HepG2 (cell line): Measurements from ENCODE around the gene GFPT1. TPM values are rescaled to one million over a fixed set of nuclear protein-coding genes. Genes with fewer than 3 reads are reported as not detected.
A peak's percentile ranks its signal among the peaks of the same experiment; 100 is the strongest.

Experiments
- ETV6 ChIP-seq: sonication (generic); formaldehyde crosslinking; conservative IDR thresholded peaks from 2 replicates; pipeline ENCODE4 v1.4.0; 2020; ENCODE audit warnings: missing genetic modification reagents
- HDAC2 ChIP-seq: sonication (generic); formaldehyde crosslinking; IDR thresholded peaks from 2 replicates; pipeline ENCODE4 v1.4.0; 2020; ENCODE audit warnings: missing genetic modification reagents
- MEF2D ChIP-seq: sonication (generic); formaldehyde crosslinking; IDR thresholded peaks from 2 replicates; pipeline ENCODE4 v1.5.1; 2020; ENCODE audit warnings: mild to moderate bottlenecking, missing genetic modification reagents
- PHF20 ChIP-seq: sonication (generic); formaldehyde crosslinking; IDR thresholded peaks from 2 replicates; pipeline ENCODE4 v1.5.0; 2020; ENCODE audit warnings: mild to moderate bottlenecking, missing genetic modification reagents
- ZBTB38 ChIP-seq: sonication (generic); formaldehyde crosslinking; IDR thresholded peaks from 2 replicates; pipeline ENCODE4 v1.5.1; 2020; ENCODE audit warnings: mild to moderate bottlenecking, missing genetic modification reagents
- ZEB1 ChIP-seq: IDR thresholded peaks from 2 replicates; pipeline ENCODE4 v1.6.1; 2012; ENCODE audit warnings: mild to moderate bottlenecking, low read depth, inconsistent platforms; ENCODE audit not compliant: insufficient replicate concordance
- ZNF12 ChIP-seq: sonication (generic); formaldehyde crosslinking; IDR thresholded peaks from 2 replicates; pipeline ENCODE4 v1.5.0; 2020; ENCODE audit warnings: missing genetic modification reagents
- ZNF468 ChIP-seq: sonication (generic); formaldehyde crosslinking; IDR thresholded peaks from 2 replicates; pipeline ENCODE4 v1.8.0; 2022; ENCODE audit warnings: mild to moderate bottlenecking, moderate library complexity, missing genetic modification reagents
- ZNF792 ChIP-seq: IDR thresholded peaks from 2 replicates; pipeline ENCODE4 v1.6.1; 2016
- polyA plus RNA-seq, 8 experiments: library from polyadenylated mRNA; depleted of rRNA in 3 of 8; stranded (reverse) in 7 of 8; unstranded in 1 of 8; fragments of >200 nt; fragmentation: Illumina TruSeq in 4 of 8; extraction: Trizol in 4 of 8; gene quantifications; 2 replicates each; pipeline versions ENCODE4 v1.2.1 to v1.2.3, GENCODE V29; 2011 to 2016; ENCODE audit warnings: low read depth in 4 of 8, missing spikeins in 1 of 8, mixed read lengths in 1 of 8; ENCODE audit not compliant: insufficient read depth in 1 of 8
- total RNA-seq, 5 experiments: library from RNA; depleted of rRNA; stranded (reverse); fragments of >200 nt; fragmentation: Illumina TruSeq; extraction: Trizol; gene quantifications; 2 replicates each; pipeline ENCODE4 v1.2.3, GENCODE V29; 2016; ENCODE audit warnings: low read depth in 1 of 5
- TF ChIP-seq, protein P1 (sequence below): sonication (generic); formaldehyde crosslinking; IDR thresholded peaks from 2 replicates; pipeline ENCODE4 v1.4.0; 2020; ENCODE audit warnings: missing genetic modification reagents, mild to moderate bottlenecking, borderline replicate concordance
- TF ChIP-seq, protein P2 (sequence below): sonication (generic); formaldehyde crosslinking; IDR thresholded peaks from 2 replicates; pipeline ENCODE4 v1.5.1; 2020; ENCODE audit warnings: missing genetic modification reagents, mild to moderate bottlenecking, borderline replicate concordance
- TF ChIP-seq, protein P3 (sequence below): sonication (generic); formaldehyde crosslinking; IDR thresholded peaks from 2 replicates; pipeline ENCODE4 v1.8.0; 2022; ENCODE audit warnings: mild to moderate bottlenecking, missing genetic modification reagents, moderate library complexity

Gene GFPT1
- total and polyA plus RNA-seq, 2 of the 13 experiments (the other 11 are each of a cell fraction or from before 2014, with no cell fraction given): 24.0 to 84.9 TPM

DNA sequence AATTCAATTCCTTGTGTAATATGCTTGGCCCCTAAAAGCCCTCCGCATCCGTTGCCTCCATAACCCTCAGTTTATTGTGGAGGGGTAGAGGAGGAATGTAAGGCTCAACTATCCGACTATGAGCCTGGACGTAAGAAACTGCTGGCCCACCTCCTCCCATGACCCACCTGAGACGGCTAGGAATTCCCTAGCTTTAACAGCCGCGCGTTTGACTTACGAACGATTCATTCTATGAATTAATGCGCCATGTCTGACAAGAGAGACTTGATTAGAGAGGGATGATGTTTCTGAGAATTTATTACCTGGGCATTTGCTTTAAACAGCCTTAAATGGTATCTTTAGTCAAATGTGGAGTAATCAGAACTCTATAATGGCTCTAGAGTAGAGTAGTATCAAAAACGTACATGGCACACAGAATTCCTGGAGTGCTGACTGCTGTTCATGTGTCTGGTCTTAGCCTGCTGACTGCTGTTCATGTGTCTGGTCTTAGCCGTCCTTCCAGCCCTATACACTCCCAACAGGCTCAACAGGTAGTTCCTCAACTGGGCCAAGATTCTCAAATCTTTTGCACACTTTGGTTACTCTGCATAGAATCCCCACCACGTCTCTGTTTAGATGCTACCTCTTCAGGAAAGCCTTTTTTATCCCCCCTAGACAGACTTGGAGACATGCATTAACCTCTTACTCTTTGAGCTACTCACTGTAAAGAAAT, 899 bp upstream of the GFPT1 start (continued):
- TF ChIP-seq, protein P1, sequence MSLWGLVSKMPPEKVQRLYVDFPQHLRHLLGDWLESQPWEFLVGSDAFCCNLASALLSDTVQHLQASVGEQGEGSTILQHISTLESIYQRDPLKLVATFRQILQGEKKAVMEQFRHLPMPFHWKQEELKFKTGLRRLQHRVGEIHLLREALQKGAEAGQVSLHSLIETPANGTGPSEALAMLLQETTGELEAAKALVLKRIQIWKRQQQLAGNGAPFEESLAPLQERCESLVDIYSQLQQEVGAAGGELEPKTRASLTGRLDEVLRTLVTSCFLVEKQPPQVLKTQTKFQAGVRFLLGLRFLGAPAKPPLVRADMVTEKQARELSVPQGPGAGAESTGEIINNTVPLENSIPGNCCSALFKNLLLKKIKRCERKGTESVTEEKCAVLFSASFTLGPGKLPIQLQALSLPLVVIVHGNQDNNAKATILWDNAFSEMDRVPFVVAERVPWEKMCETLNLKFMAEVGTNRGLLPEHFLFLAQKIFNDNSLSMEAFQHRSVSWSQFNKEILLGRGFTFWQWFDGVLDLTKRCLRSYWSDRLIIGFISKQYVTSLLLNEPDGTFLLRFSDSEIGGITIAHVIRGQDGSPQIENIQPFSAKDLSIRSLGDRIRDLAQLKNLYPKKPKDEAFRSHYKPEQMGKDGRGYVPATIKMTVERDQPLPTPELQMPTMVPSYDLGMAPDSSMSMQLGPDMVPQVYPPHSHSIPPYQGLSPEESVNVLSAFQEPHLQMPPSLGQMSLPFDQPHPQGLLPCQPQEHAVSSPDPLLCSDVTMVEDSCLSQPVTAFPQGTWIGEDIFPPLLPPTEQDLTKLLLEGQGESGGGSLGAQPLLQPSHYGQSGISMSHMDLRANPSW (CRISPR knock-in tag): 0 out of 2 replicates have a peak, but pooled peaks have one; percentile 14
- TF ChIP-seq ETV6: no peak
- TF ChIP-seq, protein P2, sequence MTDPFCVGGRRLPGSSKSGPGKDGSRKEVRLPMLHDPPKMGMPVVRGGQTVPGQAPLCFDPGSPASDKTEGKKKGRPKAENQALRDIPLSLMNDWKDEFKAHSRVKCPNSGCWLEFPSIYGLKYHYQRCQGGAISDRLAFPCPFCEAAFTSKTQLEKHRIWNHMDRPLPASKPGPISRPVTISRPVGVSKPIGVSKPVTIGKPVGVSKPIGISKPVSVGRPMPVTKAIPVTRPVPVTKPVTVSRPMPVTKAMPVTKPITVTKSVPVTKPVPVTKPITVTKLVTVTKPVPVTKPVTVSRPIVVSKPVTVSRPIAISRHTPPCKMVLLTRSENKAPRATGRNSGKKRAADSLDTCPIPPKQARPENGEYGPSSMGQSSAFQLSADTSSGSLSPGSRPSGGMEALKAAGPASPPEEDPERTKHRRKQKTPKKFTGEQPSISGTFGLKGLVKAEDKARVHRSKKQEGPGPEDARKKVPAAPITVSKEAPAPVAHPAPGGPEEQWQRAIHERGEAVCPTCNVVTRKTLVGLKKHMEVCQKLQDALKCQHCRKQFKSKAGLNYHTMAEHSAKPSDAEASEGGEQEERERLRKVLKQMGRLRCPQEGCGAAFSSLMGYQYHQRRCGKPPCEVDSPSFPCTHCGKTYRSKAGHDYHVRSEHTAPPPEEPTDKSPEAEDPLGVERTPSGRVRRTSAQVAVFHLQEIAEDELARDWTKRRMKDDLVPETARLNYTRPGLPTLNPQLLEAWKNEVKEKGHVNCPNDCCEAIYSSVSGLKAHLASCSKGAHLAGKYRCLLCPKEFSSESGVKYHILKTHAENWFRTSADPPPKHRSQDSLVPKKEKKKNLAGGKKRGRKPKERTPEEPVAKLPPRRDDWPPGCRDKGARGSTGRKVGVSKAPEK (CRISPR knock-in tag): 0 out of 2 replicates have a peak, but pooled peaks have one; percentile 18
- TF ChIP-seq ZNF792 (CRISPR knock-in tag): 0 out of 2 replicates have a peak, but pooled peaks have one; percentile 8
- TF ChIP-seq ZBTB38 (CRISPR knock-in tag): peak; percentile 83
- TF ChIP-seq, protein P3, sequence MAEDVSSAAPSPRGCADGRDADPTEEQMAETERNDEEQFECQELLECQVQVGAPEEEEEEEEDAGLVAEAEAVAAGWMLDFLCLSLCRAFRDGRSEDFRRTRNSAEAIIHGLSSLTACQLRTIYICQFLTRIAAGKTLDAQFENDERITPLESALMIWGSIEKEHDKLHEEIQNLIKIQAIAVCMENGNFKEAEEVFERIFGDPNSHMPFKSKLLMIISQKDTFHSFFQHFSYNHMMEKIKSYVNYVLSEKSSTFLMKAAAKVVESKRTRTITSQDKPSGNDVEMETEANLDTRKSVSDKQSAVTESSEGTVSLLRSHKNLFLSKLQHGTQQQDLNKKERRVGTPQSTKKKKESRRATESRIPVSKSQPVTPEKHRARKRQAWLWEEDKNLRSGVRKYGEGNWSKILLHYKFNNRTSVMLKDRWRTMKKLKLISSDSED (CRISPR knock-in tag): 0 out of 2 replicates have a peak, but pooled peaks have one; percentile 11
- 0 out of 2 replicates have a peak, but pooled peaks have one; percentile 1 for TF ChIP-seq HDAC2 (CRISPR knock-in tag)
- TF ChIP-seq ZNF12 (CRISPR knock-in tag): no peak
- no peak for TF ChIP-seq ZEB1
- 0 out of 2 replicates have a peak, but pooled peaks have one; percentile 1 for TF ChIP-seq ZNF468 (CRISPR knock-in tag)
- TF ChIP-seq MEF2D (CRISPR knock-in tag): no peak
- TF ChIP-seq PHF20 (CRISPR knock-in tag): peak; percentile 10; the same call in 1 of the 2 replicates
